ENCODE measurements around the gene AOPEP. TPM values are rescaled to one million over a fixed set of nuclear protein-coding genes. Genes with fewer than 3 reads are reported as not detected.

The AOPEP gene
- total RNA-seq, 1 donor from 2014 or later: 16.6 TPM

DNA sequence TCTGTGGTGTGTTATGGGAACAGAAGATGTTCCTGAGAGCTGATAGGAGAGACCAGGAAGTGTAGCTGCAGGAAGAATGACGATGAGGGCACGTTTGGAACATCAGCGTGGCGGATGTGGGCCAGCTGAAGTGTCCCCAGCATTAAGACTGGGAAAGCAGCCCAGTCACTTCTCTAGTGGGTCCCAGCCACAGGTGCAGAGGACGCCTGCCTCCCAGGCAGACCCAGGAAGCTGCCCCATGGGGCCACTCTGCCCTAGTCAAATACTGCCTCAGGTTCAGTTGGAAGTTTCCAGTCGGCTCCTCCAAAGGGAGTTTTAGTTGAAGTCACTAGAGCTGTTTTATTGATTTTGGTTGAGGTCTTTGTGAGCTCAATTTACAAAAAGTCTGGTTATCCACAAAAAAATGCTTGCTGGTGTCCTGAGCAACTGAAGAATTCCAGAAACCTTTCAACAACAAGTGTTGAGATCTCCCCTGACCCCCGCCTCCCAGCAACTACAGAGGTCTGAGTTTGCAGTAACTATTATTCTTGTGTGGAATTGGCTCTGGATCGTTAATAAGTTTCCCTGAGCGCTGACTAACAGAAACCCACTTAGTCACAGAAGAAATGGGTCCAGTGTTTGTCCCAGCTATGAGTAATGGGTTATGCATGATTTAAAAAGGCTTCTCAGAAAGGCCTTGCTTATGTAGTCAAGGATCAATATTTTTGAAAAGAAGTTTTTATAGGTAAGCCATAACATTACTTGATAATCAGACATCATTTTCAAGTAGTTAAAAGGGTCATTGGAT lies 296.9 kb downstream of the AOPEP start:
- H3K4me2 ChIP-seq: no peak overlapping the region

GRCh38 chr9:95024097-95024671 lies 297.7 kb downstream of the AOPEP start:
- Histone ChIP-seq H3K4me3 (no peak overlapping the region), H3K79me2 (ENCODE audit: low read depth) (no peaks in the 10 kb centered on the region), H3K27me3 (no peaks in the 10 kb centered on the region), H3K9ac (no peak overlapping the region), H3K4me2 (no peak overlapping the region), H3K9me3 (ENCODE audit: low read depth) (no peaks in the 10 kb centered on the region), H3F3A (ENCODE audit: low read depth) (no peaks in the 10 kb centered on the region), H3K27ac (no peak overlapping the region), H2AFZ (replicated peaks) (no peak overlapping the region), H3K4me1 (no peaks in the 10 kb centered on the region), H3K36me3 (no peaks in the 10 kb centered on the region), H4K20me1 (ENCODE audit: low read depth) (no peaks in the 10 kb centered on the region)
- Mint-ChIP-seq H3K9me3 (no peaks in the 10 kb centered on the region), H3K27me3 (ENCODE audit: insufficient read depth, low read depth) (no peaks in the 10 kb centered on the region), H3K27ac (no peak overlapping the region), H3K4me3 (no peak overlapping the region), H3K36me3 (peaks cover 24% of the 10 kb centered on the region), H3K4me1 (peaks cover 62% of the 10 kb centered on the region)
- TF ChIP-seq EZH2 (IDR thresholded peaks at IDR 0.05) (no peak), EZH2phosphoT487 (IDR thresholded peaks at IDR 0.05) (no peak)
- TF ChIP-seq, protein P1, sequence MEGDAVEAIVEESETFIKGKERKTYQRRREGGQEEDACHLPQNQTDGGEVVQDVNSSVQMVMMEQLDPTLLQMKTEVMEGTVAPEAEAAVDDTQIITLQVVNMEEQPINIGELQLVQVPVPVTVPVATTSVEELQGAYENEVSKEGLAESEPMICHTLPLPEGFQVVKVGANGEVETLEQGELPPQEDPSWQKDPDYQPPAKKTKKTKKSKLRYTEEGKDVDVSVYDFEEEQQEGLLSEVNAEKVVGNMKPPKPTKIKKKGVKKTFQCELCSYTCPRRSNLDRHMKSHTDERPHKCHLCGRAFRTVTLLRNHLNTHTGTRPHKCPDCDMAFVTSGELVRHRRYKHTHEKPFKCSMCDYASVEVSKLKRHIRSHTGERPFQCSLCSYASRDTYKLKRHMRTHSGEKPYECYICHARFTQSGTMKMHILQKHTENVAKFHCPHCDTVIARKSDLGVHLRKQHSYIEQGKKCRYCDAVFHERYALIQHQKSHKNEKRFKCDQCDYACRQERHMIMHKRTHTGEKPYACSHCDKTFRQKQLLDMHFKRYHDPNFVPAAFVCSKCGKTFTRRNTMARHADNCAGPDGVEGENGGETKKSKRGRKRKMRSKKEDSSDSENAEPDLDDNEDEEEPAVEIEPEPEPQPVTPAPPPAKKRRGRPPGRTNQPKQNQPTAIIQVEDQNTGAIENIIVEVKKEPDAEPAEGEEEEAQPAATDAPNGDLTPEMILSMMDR (IDR thresholded peaks at IDR 0.05): no peak
- DNase-seq (ENCODE audit: low spot score): peak; percentile 40

More for the DNA sequence above, 296.9 kb downstream of the AOPEP start:
- Histone ChIP-seq H3K79me2 (ENCODE audit: low read depth) (no peaks in the 10 kb centered on the region), H3K27me3 (no peaks in the 10 kb centered on the region), H4K20me1 (ENCODE audit: low read depth) (no peaks in the 10 kb centered on the region), H3K9ac (no peak overlapping the region), H3K36me3 (no peaks in the 10 kb centered on the region), H3K9me3 (ENCODE audit: low read depth) (no peaks in the 10 kb centered on the region), H3F3A (ENCODE audit: low read depth) (no peaks in the 10 kb centered on the region), H3K4me3 (no peak overlapping the region), H2AFZ (replicated peaks) (no peak overlapping the region), H3K4me1 (peaks cover 3% of the 10 kb centered on the region), H3K27ac (no peak overlapping the region)
- H3K36me3 Mint-ChIP-seq: peaks cover 24% of the 10 kb centered on the region
- H3K27me3 Mint-ChIP-seq (ENCODE audit: insufficient read depth, low read depth): no peaks in the 10 kb centered on the region
- peaks cover 57% of the 10 kb centered on the region for H3K4me1 Mint-ChIP-seq
- H3K27ac Mint-ChIP-seq: no peak overlapping the region
- no peak for DNase-seq (ENCODE audit: low spot score)
- H3K9me3 Mint-ChIP-seq: no peaks in the 10 kb centered on the region
- H3K4me3 Mint-ChIP-seq: no peak overlapping the region
- TF ChIP-seq EZH2 (IDR thresholded peaks at IDR 0.05): no peak
- no peak for TF ChIP-seq EZH2phosphoT487 (IDR thresholded peaks at IDR 0.05)
- TF ChIP-seq, protein P1 (IDR thresholded peaks at IDR 0.05): no peak

DNA sequence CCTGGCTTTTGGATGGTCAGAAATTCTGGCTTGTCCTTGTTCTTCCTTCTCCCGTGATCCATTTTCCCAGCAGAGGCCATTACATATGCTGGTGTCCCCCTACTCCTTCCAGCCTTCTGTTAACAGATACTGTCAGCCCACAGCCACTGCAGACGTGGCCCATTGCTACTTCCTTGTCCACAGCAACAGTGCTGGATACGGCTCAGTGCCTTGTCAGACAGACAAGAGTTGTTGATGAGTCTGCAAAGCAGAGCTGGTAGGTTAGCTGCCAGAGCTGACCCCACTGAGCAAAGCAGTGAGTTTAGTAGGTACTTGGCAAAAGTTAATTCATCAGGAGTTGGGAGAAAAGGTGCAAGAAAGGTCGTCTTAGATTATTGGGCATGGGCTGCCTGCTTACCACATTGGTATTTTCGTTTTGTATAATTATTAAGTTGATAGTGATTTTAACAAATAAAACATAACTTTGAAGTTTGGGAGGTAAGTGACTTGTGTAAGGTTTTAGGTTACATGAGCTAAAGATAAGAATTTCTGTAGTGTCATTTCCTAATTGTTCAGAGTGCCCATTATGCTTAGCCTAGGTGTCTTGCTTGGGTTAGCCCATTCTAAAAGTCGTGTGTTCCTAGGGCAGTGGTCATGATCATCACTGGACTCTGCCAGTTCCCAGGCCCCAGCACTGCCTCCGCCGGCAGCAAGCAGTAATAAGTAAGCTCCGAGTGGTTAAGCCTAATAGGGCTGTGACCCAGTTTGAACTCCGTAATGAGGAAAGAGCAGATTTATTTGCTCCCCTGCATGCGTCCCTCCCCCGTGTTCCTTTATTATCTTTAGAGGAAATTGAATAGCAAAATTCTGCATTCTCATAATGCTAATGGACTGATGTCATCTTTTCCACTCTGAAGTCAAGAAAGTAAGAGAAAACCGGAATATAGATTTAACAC lies 299.0 kb downstream of the AOPEP start:
- Histone ChIP-seq H3K79me2 (ENCODE audit: low read depth) (no peaks in the 10 kb centered on the region), H3K36me3 (no peaks in the 10 kb centered on the region), H3K4me2 (no peak overlapping the region), H3K4me1 (no peaks in the 10 kb centered on the region), H3K4me3 (no peak overlapping the region), H2AFZ (replicated peaks) (no peak overlapping the region), H3F3A (ENCODE audit: low read depth) (no peaks in the 10 kb centered on the region), H3K27me3 (no peaks in the 10 kb centered on the region), H4K20me1 (ENCODE audit: low read depth) (no peaks in the 10 kb centered on the region), H3K27ac (no peak overlapping the region), H3K9me3 (ENCODE audit: low read depth) (no peaks in the 10 kb centered on the region), H3K9ac (no peak overlapping the region)
- H3K4me1 Mint-ChIP-seq: peaks cover 75% of the 10 kb centered on the region
- no peaks in the 10 kb centered on the region for H3K27me3 Mint-ChIP-seq (ENCODE audit: insufficient read depth, low read depth)
- no peak overlapping the region for H3K27ac Mint-ChIP-seq
- H3K4me3 Mint-ChIP-seq: no peak overlapping the region
- TF ChIP-seq EZH2phosphoT487 (IDR thresholded peaks at IDR 0.05): no peak
- no peak for TF ChIP-seq EZH2 (IDR thresholded peaks at IDR 0.05)
- TF ChIP-seq, protein P1 (IDR thresholded peaks at IDR 0.05): no peak
- peak; percentile 31 for DNase-seq (ENCODE audit: low spot score)
- H3K9me3 Mint-ChIP-seq: no peaks in the 10 kb centered on the region
- peaks cover 18% of the 10 kb centered on the region for H3K36me3 Mint-ChIP-seq
